ENCODE data around the gene ACSL6.

Gene ACSL6

GRCh38 chr5:132021654-132022053 lies 10.2 kb upstream of the ACSL6 start:
- no peak for TF ChIP-seq CTCF (IDR thresholded peaks at IDR 0.05; ENCODE audit: insufficient read depth, low read length, poor library complexity, severe bottlenecking)
- no peak for DNase-seq (ENCODE audit: extremely low read depth, insufficient read length)
- Histone ChIP-seq H3K4me3 (replicated peaks; ENCODE audit: low read depth, low read length) (no peak overlapping the region), H3K36me3 (ENCODE audit: control insufficient read depth, insufficient read depth, low read length) (no peaks in the 10 kb centered on the region), H3K27me3 (replicated peaks; ENCODE audit: control insufficient read depth, insufficient read depth, low read length) (peaks cover 5% of the 10 kb centered on the region)

GRCh38 chr5:132020568-132021339 lies 9.3 kb upstream of the ACSL6 start:
- DNase-seq (ENCODE audit: extremely low read depth, insufficient read length), result no peak
- peaks cover 5% of the 10 kb centered on the region for H3K27me3 ChIP-seq (replicated peaks; ENCODE audit: control insufficient read depth, insufficient read depth, low read length)
- no peaks in the 10 kb centered on the region for H3K36me3 ChIP-seq (ENCODE audit: control insufficient read depth, insufficient read depth, low read length)
- TF ChIP-seq CTCF (IDR thresholded peaks at IDR 0.05; ENCODE audit: insufficient read depth, low read length, poor library complexity, severe bottlenecking), result no peak
- H3K4me3 ChIP-seq (replicated peaks; ENCODE audit: low read depth, low read length), result no peak overlapping the region

GRCh38 chr5:132019857-132020555 lies 8.5 kb upstream of the ACSL6 start:
- no peak for TF ChIP-seq CTCF (IDR thresholded peaks at IDR 0.05; ENCODE audit: insufficient read depth, low read length, poor library complexity, severe bottlenecking)
- Histone ChIP-seq H3K36me3 (ENCODE audit: control insufficient read depth, insufficient read depth, low read length) (no peaks in the 10 kb centered on the region), H3K4me3 (replicated peaks; ENCODE audit: low read depth, low read length) (no peak overlapping the region), H3K27me3 (replicated peaks; ENCODE audit: control insufficient read depth, insufficient read depth, low read length) (peaks cover 5% of the 10 kb centered on the region)
- peak; percentile 63 for DNase-seq (ENCODE audit: extremely low read depth, insufficient read length)

GRCh38 chr5:132019337-132019736 lies 7.9 kb upstream of the ACSL6 start:
- DNase-seq (ENCODE audit: extremely low read depth, insufficient read length), result no peak
- no peak overlapping the region for H3K4me3 ChIP-seq (replicated peaks; ENCODE audit: low read depth, low read length)
- H3K27me3 ChIP-seq (replicated peaks; ENCODE audit: control insufficient read depth, insufficient read depth, low read length), result peaks cover 2% of the 10 kb centered on the region
- H3K36me3 ChIP-seq (ENCODE audit: control insufficient read depth, insufficient read depth, low read length), result no peaks in the 10 kb centered on the region
- no peak for TF ChIP-seq CTCF (IDR thresholded peaks at IDR 0.05; ENCODE audit: insufficient read depth, low read length, poor library complexity, severe bottlenecking)

- Histone ChIP-seq H3K4me3 (replicated peaks; ENCODE audit: low read depth, low read length) (no peak overlapping the region), H3K27me3 (replicated peaks; ENCODE audit: control insufficient read depth, insufficient read depth, low read length) (no peaks in the 10 kb centered on the region; the same call in none of the 2 replicates), H3K36me3 (ENCODE audit: control insufficient read depth, insufficient read depth, low read length) (no peaks in the 10 kb centered on the region)
- TF ChIP-seq CTCF (IDR thresholded peaks at IDR 0.05; ENCODE audit: insufficient read depth, low read length, poor library complexity, severe bottlenecking), result no peak
- DNase-seq (ENCODE audit: extremely low read depth, insufficient read length), result no peak
Measured at GRCh38 chr5:132017738-132018625, 6.5 kb upstream of the ACSL6 start.

All from GM06990 (cell line).